Measurements from ENCODE around the gene ATP10D. TPM values are rescaled to one million over a fixed set of nuclear protein-coding genes. Genes with fewer than 3 reads are reported as not detected.
A peak's percentile ranks its signal among the peaks of the same experiment; 100 is the strongest.

ATP10D gene
- total RNA-seq, 1 donor from 2014 or later: 49.0 TPM

GRCh38 chr4:47478804-47479203, 6.3 kb upstream of the ATP10D start:
- DNase-seq (ENCODE audit: low spot score): no peak
- H3K36me3 Mint-ChIP-seq (ENCODE audit: low read depth): no peaks in the 10 kb centered on the region
- no peak for TF ChIP-seq CTCF (IDR thresholded peaks at IDR 0.05)
- H3K4me1 Mint-ChIP-seq (ENCODE audit: low read depth): peaks cover 4% of the 10 kb centered on the region
- H3K27ac Mint-ChIP-seq (ENCODE audit: unreplicated experiment): no peak overlapping the region
- no peak overlapping the region for H3K4me3 Mint-ChIP-seq (ENCODE audit: unreplicated experiment)
- no peaks in the 10 kb centered on the region for H3K27me3 Mint-ChIP-seq (ENCODE audit: low read depth)
- H3K9me3 Mint-ChIP-seq (ENCODE audit: low read depth): no peaks in the 10 kb centered on the region

GRCh38 chr4:47482326-47482725, 2.7 kb upstream of the ATP10D start:
- Mint-ChIP-seq H3K9me3 (ENCODE audit: low read depth) (no peaks in the 10 kb centered on the region), H3K27me3 (ENCODE audit: low read depth) (no peaks in the 10 kb centered on the region), H3K4me1 (ENCODE audit: low read depth) (peaks cover 24% of the 10 kb centered on the region), H3K36me3 (ENCODE audit: low read depth) (no peaks in the 10 kb centered on the region), H3K27ac (ENCODE audit: unreplicated experiment) (peak overlapping the region; percentile 52), H3K4me3 (ENCODE audit: unreplicated experiment) (no peak overlapping the region)
- no peak for TF ChIP-seq CTCF (IDR thresholded peaks at IDR 0.05)
- DNase-seq (ENCODE audit: low spot score): no peak

GRCh38 chr4:47483745-47484144, 1.3 kb upstream of the ATP10D start:
- H3K9me3 Mint-ChIP-seq (ENCODE audit: low read depth): peaks cover under 1% of the 10 kb centered on the region
- no peak for TF ChIP-seq CTCF (IDR thresholded peaks at IDR 0.05)
- no peak overlapping the region for H3K27ac Mint-ChIP-seq (ENCODE audit: unreplicated experiment)
- peaks cover 26% of the 10 kb centered on the region for H3K4me1 Mint-ChIP-seq (ENCODE audit: low read depth)
- peaks cover under 1% of the 10 kb centered on the region for H3K36me3 Mint-ChIP-seq (ENCODE audit: low read depth)
- DNase-seq (ENCODE audit: low spot score): no peak
- no peaks in the 10 kb centered on the region for H3K27me3 Mint-ChIP-seq (ENCODE audit: low read depth)
- H3K4me3 Mint-ChIP-seq (ENCODE audit: unreplicated experiment): no peak overlapping the region

GRCh38 chr4:47484168-47484567, 907 bp upstream of the ATP10D start:
- TF ChIP-seq CTCF (IDR thresholded peaks at IDR 0.05): no peak
- H3K27me3 Mint-ChIP-seq (ENCODE audit: low read depth): no peaks in the 10 kb centered on the region
- peaks cover 2% of the 10 kb centered on the region for H3K36me3 Mint-ChIP-seq (ENCODE audit: low read depth)
- no peak for DNase-seq (ENCODE audit: low spot score)
- peaks cover 2% of the 10 kb centered on the region for H3K9me3 Mint-ChIP-seq (ENCODE audit: low read depth)
- H3K27ac Mint-ChIP-seq (ENCODE audit: unreplicated experiment): peak overlapping the region; percentile 100
- H3K4me1 Mint-ChIP-seq (ENCODE audit: low read depth): peaks cover 30% of the 10 kb centered on the region
- peak overlapping the region; percentile 97 for H3K4me3 Mint-ChIP-seq (ENCODE audit: unreplicated experiment)

- DNase-seq (ENCODE audit: low spot score): no peak
- no peak for TF ChIP-seq CTCF (IDR thresholded peaks at IDR 0.05)
Measured at GRCh38 chr4:47485768-47486167, 693 bp downstream of the ATP10D start.

More at GRCh38 chr4:47485768-47486167, 693 bp downstream of the ATP10D start:
- peak overlapping the region; percentile 97 for H3K4me3 Mint-ChIP-seq (ENCODE audit: unreplicated experiment)
- H3K4me1 Mint-ChIP-seq (ENCODE audit: low read depth): peaks cover 39% of the 10 kb centered on the region
- H3K27me3 Mint-ChIP-seq (ENCODE audit: low read depth): no peaks in the 10 kb centered on the region
- H3K27ac Mint-ChIP-seq (ENCODE audit: unreplicated experiment): peak overlapping the region; percentile 100
- peaks cover 2% of the 10 kb centered on the region for H3K36me3 Mint-ChIP-seq (ENCODE audit: low read depth)
- peaks cover 2% of the 10 kb centered on the region for H3K9me3 Mint-ChIP-seq (ENCODE audit: low read depth)

Data from chondrocyte (in vitro differentiated cells).